ENCODE data around the gene RASL10B.

Gene RASL10B

DNA sequence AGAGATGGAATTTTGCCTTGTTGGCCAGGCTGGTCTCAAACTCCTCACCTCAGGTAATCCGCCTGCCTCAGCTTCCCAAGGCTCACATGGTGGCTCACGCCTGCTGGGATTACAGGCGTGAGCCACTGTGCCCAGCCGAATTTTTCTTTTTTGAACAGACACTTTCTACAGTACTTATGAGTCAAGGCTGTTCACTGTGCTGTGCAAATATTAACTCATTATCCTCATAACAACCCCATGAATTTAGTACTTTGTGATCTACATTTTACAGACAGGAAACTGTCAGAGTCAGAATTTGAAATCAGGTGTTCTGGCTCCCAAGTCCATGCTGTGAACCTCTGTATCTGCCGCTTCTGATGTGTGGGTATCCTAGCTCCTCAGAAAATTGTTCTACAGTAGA lies 25.7 kb upstream of the RASL10B start:
- DNase-seq (ENCODE audit: extremely low spot score), result no peak
- POLR2A ChIA-PET, result no interaction called here
- TF ChIP-seq, protein P1, sequence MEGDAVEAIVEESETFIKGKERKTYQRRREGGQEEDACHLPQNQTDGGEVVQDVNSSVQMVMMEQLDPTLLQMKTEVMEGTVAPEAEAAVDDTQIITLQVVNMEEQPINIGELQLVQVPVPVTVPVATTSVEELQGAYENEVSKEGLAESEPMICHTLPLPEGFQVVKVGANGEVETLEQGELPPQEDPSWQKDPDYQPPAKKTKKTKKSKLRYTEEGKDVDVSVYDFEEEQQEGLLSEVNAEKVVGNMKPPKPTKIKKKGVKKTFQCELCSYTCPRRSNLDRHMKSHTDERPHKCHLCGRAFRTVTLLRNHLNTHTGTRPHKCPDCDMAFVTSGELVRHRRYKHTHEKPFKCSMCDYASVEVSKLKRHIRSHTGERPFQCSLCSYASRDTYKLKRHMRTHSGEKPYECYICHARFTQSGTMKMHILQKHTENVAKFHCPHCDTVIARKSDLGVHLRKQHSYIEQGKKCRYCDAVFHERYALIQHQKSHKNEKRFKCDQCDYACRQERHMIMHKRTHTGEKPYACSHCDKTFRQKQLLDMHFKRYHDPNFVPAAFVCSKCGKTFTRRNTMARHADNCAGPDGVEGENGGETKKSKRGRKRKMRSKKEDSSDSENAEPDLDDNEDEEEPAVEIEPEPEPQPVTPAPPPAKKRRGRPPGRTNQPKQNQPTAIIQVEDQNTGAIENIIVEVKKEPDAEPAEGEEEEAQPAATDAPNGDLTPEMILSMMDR (IDR thresholded peaks at IDR 0.05; ENCODE audit: control extremely low read depth, extremely low read depth, low read depth, missing control alignments), result no peak
- CTCF ChIA-PET, result interaction anchor here (1.3 to 1.6 kb wide), 2 partner anchors 8 to 11 kb away, joined by 4 read pairs; no protein-coding TSS in a partner anchor

DNA sequence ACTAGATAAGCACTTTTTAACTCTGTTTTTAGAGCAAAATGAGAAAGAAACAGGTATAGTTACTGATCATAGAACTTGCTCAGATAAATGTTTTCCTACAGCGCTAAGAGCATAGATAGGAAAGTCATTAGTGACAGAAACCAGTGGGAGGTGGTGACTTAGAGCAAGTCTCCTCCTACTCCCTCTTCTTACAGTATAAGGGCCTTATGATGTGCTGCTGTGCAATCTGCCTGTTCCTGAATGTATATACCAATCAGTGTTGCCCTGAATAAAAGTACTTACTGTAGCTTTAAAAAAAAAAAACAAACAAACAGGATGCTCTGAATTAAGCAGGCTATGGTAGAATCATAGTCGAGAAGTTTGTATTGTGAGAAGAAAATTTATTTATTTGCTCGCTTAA lies 23.3 kb upstream of the RASL10B start:
- DNase-seq (ENCODE audit: extremely low spot score), result peak; percentile 22
- ChIA-PET POLR2A (no interaction called here), CTCF (interaction anchor here (1.2 to 1.5 kb wide), 2 partner anchors 10 to 13 kb away, joined by 4 read pairs; no protein-coding TSS in a partner anchor)
- TF ChIP-seq, protein P1 (IDR thresholded peaks at IDR 0.05; ENCODE audit: control extremely low read depth, extremely low read depth, low read depth, missing control alignments), result no peak

DNA sequence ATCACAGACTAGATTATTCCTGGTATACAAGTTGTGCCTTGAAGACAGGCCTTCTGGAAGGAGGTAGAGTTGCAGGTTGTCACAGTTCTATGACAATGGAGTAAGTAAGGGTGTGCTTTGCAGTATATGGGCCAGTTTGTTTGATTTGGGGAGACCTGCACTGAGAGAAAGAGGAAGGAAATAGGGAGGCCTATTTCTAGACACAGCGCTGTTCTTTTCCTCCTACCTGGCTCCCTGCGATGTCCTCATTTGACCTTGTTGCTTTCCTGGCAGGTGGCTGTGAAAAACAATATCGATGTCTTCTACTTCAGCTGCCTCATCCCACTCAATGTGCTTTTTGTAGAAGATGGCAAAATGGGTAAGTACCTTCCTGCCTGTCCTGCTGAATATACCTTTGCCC lies 22.5 kb upstream of the RASL10B start:
- DNase-seq (ENCODE audit: extremely low spot score), result no peak
- ChIA-PET POLR2A (no interaction called here), CTCF (interaction anchor here (1.1 to 1.9 kb wide), 4 partner anchors 9 to 55 kb away, joined by 4 to 10 read pairs (median 4); no protein-coding TSS in a partner anchor)
- TF ChIP-seq, protein P1 (IDR thresholded peaks at IDR 0.05; ENCODE audit: control extremely low read depth, extremely low read depth, low read depth, missing control alignments), result no peak

DNA sequence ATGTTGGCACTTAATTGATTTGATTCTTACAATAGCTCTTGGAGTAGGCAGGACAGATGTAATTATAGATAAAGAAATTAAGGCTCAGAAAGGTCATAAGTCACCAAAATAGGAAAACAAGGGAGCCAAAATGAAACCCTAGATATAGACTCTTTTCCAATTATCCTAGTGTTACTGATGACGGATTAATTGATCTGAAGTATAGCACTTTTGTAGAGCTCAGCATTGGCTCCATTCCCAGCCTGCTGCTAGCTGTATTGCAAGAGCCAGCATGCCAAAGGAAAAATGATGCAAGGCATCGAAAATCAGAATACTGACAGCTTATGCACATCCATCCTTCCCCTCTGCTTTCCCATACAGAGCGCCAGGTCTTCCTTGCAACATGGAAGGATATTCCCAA lies 21.6 kb upstream of the RASL10B start:
- CTCF ChIA-PET, result interaction anchor here (1.0 to 1.9 kb wide), 5 partner anchors 8 to 54 kb away, joined by 3 to 10 read pairs (median 4); no protein-coding TSS in a partner anchor
- POLR2A ChIA-PET, result no interaction called here

DNA sequence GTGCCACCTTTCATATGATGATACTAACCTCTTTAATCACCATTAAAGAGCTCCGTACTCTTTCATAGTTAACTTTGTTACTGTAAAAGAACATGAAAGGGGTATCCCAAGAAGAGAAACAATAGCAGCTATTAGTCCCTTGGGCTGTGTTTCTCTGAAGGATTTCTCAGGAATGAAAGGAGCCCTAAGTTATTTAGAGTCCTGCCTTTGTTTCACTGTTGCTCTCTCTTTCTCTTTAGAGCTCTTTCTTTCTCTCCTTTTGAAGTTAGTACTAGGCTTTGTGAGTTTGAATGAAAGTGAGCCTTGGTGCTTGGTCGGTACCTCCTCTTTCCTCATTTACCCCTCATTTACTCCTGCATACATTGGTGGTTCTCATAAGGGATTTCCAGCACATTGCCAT lies 20.5 kb upstream of the RASL10B start:
- no peak for DNase-seq (ENCODE audit: extremely low spot score)
- TF ChIP-seq, protein P1 (IDR thresholded peaks at IDR 0.05; ENCODE audit: control extremely low read depth, extremely low read depth, low read depth, missing control alignments), result no peak
- ChIA-PET CTCF (interaction anchor here (1.5 to 1.9 kb wide), 2 partner anchors 37 to 53 kb away, joined by 4 to 10 read pairs; no protein-coding TSS in a partner anchor), POLR2A (no interaction called here)

More for the DNA sequence above, 21.6 kb upstream of the RASL10B start:
- TF ChIP-seq, protein P1 (IDR thresholded peaks at IDR 0.05; ENCODE audit: control extremely low read depth, extremely low read depth, low read depth, missing control alignments), result no peak
- no peak for DNase-seq (ENCODE audit: extremely low spot score)

DNA sequence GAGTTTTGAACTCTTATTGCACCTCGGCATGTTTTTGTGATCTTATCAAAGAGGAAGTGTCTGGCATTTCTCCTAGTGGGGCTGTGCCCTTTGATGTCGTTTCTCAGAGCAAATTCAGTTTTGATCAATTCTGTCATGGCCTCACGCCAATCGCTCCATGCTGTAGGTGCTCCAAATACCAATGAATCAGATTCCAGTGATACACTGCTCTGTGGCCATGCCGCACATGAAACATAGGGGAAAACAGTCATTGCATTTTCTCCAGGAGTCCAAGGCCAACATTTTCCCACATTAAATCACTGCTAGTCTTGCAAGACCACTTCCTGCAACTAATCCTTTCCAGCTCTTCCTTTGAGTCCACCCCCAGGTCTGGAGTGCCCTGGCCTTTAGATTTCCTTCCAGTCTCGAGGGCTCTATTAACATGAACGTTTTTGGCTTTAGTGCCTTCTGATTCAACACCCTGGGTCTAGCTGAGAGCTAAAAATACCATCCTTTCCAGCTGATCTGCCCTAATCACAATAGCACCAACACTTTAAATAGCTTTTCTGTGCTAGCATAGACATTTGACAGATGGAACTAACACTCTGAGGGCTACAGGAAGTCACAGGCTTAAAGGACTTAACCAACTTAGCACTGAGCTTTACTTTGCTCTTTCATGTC lies 18.2 kb upstream of the RASL10B start:
- ChIA-PET CTCF (interaction anchor here (1.1 to 1.7 kb wide), 2 partner anchors 8 to 51 kb away, joined by 4 to 5 read pairs; no protein-coding TSS in a partner anchor), POLR2A (no interaction called here)
- DNase-seq (ENCODE audit: extremely low spot score), result no peak
- TF ChIP-seq, protein P1 (IDR thresholded peaks at IDR 0.05; ENCODE audit: control extremely low read depth, extremely low read depth, low read depth, missing control alignments), result no peak

Measured in GM10248 (cell line).